ENCODE data around the gene SECTM1. TPM values are rescaled to one million over a fixed set of nuclear protein-coding genes. Genes with fewer than 3 reads are reported as not detected.
"Not testable (repeated sequence)": the region's sequence is repeated elsewhere in the genome, so short reads cannot be mapped to it uniquely, and the experiment has no call there.

SECTM1 gene
- total RNA-seq, 1 experiment from 2014 or later, result 0.51 TPM

- no peak for DNase-seq (ENCODE audit: low read depth)
Observed at GRCh38 chr17:82369211-82369610, 35.6 kb upstream of the SECTM1 start.

- peak; percentile 43 for DNase-seq (ENCODE audit: low read depth)
Observed at GRCh38 chr17:82367724-82368524, 34.4 kb upstream of the SECTM1 start.

- no peak for DNase-seq (ENCODE audit: low read depth)
Observed at GRCh38 chr17:82366749-82367148, 33.2 kb upstream of the SECTM1 start.

GRCh38 chr17:82365606-82366295 is 32.2 kb upstream of the SECTM1 start:
- no peak for DNase-seq (ENCODE audit: low read depth)

GRCh38 chr17:82361885-82362633 is 28.5 kb upstream of the SECTM1 start:
- no peak for DNase-seq (ENCODE audit: low read depth)

GRCh38 chr17:82359451-82360074 is 26.0 kb upstream of the SECTM1 start:
- DNase-seq (ENCODE audit: low read depth), result not testable (repeated sequence)

- no peak for DNase-seq (ENCODE audit: low read depth)
Observed at GRCh38 chr17:82358465-82359350, 25.1 kb upstream of the SECTM1 start, which contains the start of gene TEX19. Gene TEX19, plus strand, starts transcription at chr17:82359247. Its CDS starts 2,904 bp downstream, at chr17:82362151.

GRCh38 chr17:82357394-82357793 is 23.8 kb upstream of the SECTM1 start:
- no peak for DNase-seq (ENCODE audit: low read depth)

GRCh38 chr17:82356845-82357355 is 23.3 kb upstream of the SECTM1 start:
- DNase-seq (ENCODE audit: low read depth), result no peak

GRCh38 chr17:82355770-82356427 is 22.3 kb upstream of the SECTM1 start:
- DNase-seq (ENCODE audit: low read depth), result no peak

- DNase-seq (ENCODE audit: low read depth), result no peak
Observed at GRCh38 chr17:82354804-82355308, 21.3 kb upstream of the SECTM1 start.

- DNase-seq (ENCODE audit: low read depth), result no peak
Observed at GRCh38 chr17:82353484-82353883, 19.9 kb upstream of the SECTM1 start.

GRCh38 chr17:82351713-82352488 is 18.3 kb upstream of the SECTM1 start:
- DNase-seq (ENCODE audit: low read depth), result peak; percentile 86

- DNase-seq (ENCODE audit: low read depth), result no peak
Observed at GRCh38 chr17:82351254-82351712, 17.7 kb upstream of the SECTM1 start.

- DNase-seq (ENCODE audit: low read depth), result peak; percentile 68
Observed at GRCh38 chr17:82350182-82351030, 16.8 kb upstream of the SECTM1 start.

- no peak for DNase-seq (ENCODE audit: low read depth)
Observed at GRCh38 chr17:82349287-82349701, 15.7 kb upstream of the SECTM1 start.

GRCh38 chr17:82348866-82349265 is 15.3 kb upstream of the SECTM1 start:
- DNase-seq (ENCODE audit: low read depth), result no peak

GRCh38 chr17:82348434-82348833 is 14.9 kb upstream of the SECTM1 start:
- no peak for DNase-seq (ENCODE audit: low read depth)

Measured in Daoy (cell line).